Measurements from ENCODE around the gene EPHA5.

EPHA5 gene

DNA sequence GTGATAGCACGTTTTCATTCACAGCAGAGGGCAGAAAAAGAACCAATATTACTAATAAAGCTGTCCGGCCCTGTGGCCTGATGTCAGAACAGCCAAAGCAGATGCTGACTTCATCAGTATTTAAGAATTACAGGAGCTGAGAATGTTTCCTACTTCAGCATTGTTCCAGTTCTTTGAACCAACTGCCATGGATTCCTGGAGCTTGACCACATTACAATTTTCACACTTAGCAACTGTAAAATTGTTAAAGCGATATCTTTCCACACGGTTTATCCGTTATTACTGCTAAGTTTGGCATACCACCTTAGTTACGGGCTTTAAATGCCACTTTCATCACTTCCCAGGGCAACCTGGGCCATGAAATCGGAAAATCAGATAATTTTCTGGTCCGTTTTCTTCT lies 118.2 kb downstream of the EPHA5 start:
- no peaks in the 10 kb centered on the region for H3K27me3 ChIP-seq (ENCODE audit: insufficient read depth, poor library complexity, severe bottlenecking)
- TF ChIP-seq SPI1 (IDR thresholded peaks at IDR 0.05; ENCODE audit: borderline replicate concordance, low read depth) (no peak), REST (IDR thresholded peaks at IDR 0.05; ENCODE audit: insufficient replicate concordance, low read depth) (no peak), POLR2AphosphoS5 (IDR thresholded peaks at IDR 0.05; ENCODE audit: low read depth) (no peak), GABPA (IDR thresholded peaks at IDR 0.05; ENCODE audit: low read depth) (no peak)
- TF ChIP-seq, protein P1, sequence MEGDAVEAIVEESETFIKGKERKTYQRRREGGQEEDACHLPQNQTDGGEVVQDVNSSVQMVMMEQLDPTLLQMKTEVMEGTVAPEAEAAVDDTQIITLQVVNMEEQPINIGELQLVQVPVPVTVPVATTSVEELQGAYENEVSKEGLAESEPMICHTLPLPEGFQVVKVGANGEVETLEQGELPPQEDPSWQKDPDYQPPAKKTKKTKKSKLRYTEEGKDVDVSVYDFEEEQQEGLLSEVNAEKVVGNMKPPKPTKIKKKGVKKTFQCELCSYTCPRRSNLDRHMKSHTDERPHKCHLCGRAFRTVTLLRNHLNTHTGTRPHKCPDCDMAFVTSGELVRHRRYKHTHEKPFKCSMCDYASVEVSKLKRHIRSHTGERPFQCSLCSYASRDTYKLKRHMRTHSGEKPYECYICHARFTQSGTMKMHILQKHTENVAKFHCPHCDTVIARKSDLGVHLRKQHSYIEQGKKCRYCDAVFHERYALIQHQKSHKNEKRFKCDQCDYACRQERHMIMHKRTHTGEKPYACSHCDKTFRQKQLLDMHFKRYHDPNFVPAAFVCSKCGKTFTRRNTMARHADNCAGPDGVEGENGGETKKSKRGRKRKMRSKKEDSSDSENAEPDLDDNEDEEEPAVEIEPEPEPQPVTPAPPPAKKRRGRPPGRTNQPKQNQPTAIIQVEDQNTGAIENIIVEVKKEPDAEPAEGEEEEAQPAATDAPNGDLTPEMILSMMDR (IDR thresholded peaks at IDR 0.05; ENCODE audit: insufficient read depth, low read length), result no peak
- no peak for DNase-seq (ENCODE audit: low read depth in 1 of 2, low spot score in 1 of 2)
- no peak overlapping the region for H3K27ac ChIP-seq (replicated peaks)
- no peak overlapping the region for H3K4me3 ChIP-seq (replicated peaks; ENCODE audit: insufficient read depth, low read length)

GRCh38 chr4:65550500-65550899 lies 119.8 kb downstream of the EPHA5 start:
- TF ChIP-seq, protein P1 (IDR thresholded peaks at IDR 0.05; ENCODE audit: insufficient read depth, low read length), result no peak
- TF ChIP-seq POLR2AphosphoS5 (IDR thresholded peaks at IDR 0.05; ENCODE audit: low read depth), result no peak
- no peak for TF ChIP-seq GABPA (IDR thresholded peaks at IDR 0.05; ENCODE audit: low read depth)
- no peak for TF ChIP-seq REST (IDR thresholded peaks at IDR 0.05; ENCODE audit: insufficient replicate concordance, low read depth)
- TF ChIP-seq SPI1 (IDR thresholded peaks at IDR 0.05; ENCODE audit: borderline replicate concordance, low read depth), result no peak
- no peak overlapping the region for H3K27ac ChIP-seq (replicated peaks)

DNA sequence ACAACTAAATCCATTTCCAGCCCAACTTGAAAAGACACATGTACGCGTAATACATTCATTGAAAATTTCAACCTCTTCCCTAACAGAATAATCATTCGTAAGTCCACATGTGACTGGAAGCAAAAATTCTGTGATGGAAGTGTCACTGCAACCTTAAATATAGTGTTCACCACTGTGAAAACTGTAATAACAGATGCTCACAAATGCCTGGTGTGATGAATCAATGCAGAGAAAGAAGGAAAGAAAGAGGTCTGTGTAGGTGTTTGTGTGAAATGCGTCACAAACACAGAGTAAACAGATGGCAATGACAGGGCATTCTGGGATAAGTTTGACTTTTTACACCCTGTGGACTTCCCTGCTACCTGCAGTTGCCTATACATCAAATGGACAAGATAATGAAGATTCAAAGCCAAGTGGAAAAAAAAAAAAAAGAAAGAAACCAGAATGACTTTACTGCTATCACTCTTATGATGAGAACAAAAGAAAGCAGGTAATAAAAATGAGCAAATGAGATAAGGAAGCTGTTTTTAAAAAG lies 123.3 kb downstream of the EPHA5 start:
- H3K27ac ChIP-seq (replicated peaks), result no peak overlapping the region
- no peak for DNase-seq (ENCODE audit: low read depth in 1 of 2, low spot score in 1 of 2)
- no peaks in the 10 kb centered on the region for H3K27me3 ChIP-seq (ENCODE audit: insufficient read depth, poor library complexity, severe bottlenecking)
- H3K4me3 ChIP-seq (replicated peaks; ENCODE audit: insufficient read depth, low read length), result no peak overlapping the region
- no peak for TF ChIP-seq REST (IDR thresholded peaks at IDR 0.05; ENCODE audit: insufficient replicate concordance, low read depth)

More at GRCh38 chr4:65550500-65550899, 119.8 kb downstream of the EPHA5 start:
- Histone ChIP-seq H3K27me3 (ENCODE audit: insufficient read depth, poor library complexity, severe bottlenecking) (no peaks in the 10 kb centered on the region), H3K4me3 (replicated peaks; ENCODE audit: insufficient read depth, low read length) (no peak overlapping the region)
- DNase-seq (ENCODE audit: low read depth in 1 of 2, low spot score in 1 of 2), result no peak
